ENCODE measurements around the gene CSNK1A1.

Gene CSNK1A1

GRCh38 chr5:149497357-149497756, 53.9 kb downstream of the CSNK1A1 start:
- TF ChIP-seq CTCF (IDR thresholded peaks at IDR 0.05; ENCODE audit: insufficient read depth, low read length, poor library complexity, severe bottlenecking): no peak
- Histone ChIP-seq H3K4me3 (replicated peaks; ENCODE audit: low read depth, low read length) (no peak overlapping the region), H3K36me3 (ENCODE audit: control insufficient read depth, insufficient read depth, low read length) (peaks cover 4% of the 10 kb centered on the region), H3K27me3 (replicated peaks; ENCODE audit: control insufficient read depth, insufficient read depth, low read length) (no peaks in the 10 kb centered on the region)
- no peak for DNase-seq (ENCODE audit: extremely low read depth, insufficient read length)

GRCh38 chr5:149496917-149497316, 54.3 kb downstream of the CSNK1A1 start:
- no peak for TF ChIP-seq CTCF (IDR thresholded peaks at IDR 0.05; ENCODE audit: insufficient read depth, low read length, poor library complexity, severe bottlenecking)
- DNase-seq (ENCODE audit: extremely low read depth, insufficient read length): no peak
- Histone ChIP-seq H3K27me3 (replicated peaks; ENCODE audit: control insufficient read depth, insufficient read depth, low read length) (no peaks in the 10 kb centered on the region), H3K4me3 (replicated peaks; ENCODE audit: low read depth, low read length) (no peak overlapping the region), H3K36me3 (ENCODE audit: control insufficient read depth, insufficient read depth, low read length) (peaks cover 4% of the 10 kb centered on the region)

- no peak overlapping the region for H3K4me3 ChIP-seq (replicated peaks; ENCODE audit: low read depth, low read length)
- no peak for TF ChIP-seq CTCF (IDR thresholded peaks at IDR 0.05; ENCODE audit: insufficient read depth, low read length, poor library complexity, severe bottlenecking)
- H3K27me3 ChIP-seq (replicated peaks; ENCODE audit: control insufficient read depth, insufficient read depth, low read length): no peaks in the 10 kb centered on the region
- peaks cover 4% of the 10 kb centered on the region for H3K36me3 ChIP-seq (ENCODE audit: control insufficient read depth, insufficient read depth, low read length)
- no peak for DNase-seq (ENCODE audit: extremely low read depth, insufficient read length)
Measured at GRCh38 chr5:149496166-149496565, 55.1 kb downstream of the CSNK1A1 start.

- no peak overlapping the region for H3K4me3 ChIP-seq (replicated peaks; ENCODE audit: low read depth, low read length)
- no peak for DNase-seq (ENCODE audit: extremely low read depth, insufficient read length)
- TF ChIP-seq CTCF (IDR thresholded peaks at IDR 0.05; ENCODE audit: insufficient read depth, low read length, poor library complexity, severe bottlenecking): no peak
- H3K36me3 ChIP-seq (ENCODE audit: control insufficient read depth, insufficient read depth, low read length): no peaks in the 10 kb centered on the region; the same call in none of the 2 replicates
- no peaks in the 10 kb centered on the region for H3K27me3 ChIP-seq (replicated peaks; ENCODE audit: control insufficient read depth, insufficient read depth, low read length)
Measured at GRCh38 chr5:149495673-149496072, 55.6 kb downstream of the CSNK1A1 start.

- H3K36me3 ChIP-seq (ENCODE audit: control insufficient read depth, insufficient read depth, low read length): no peaks in the 10 kb centered on the region; the same call in none of the 2 replicates
- no peak for TF ChIP-seq CTCF (IDR thresholded peaks at IDR 0.05; ENCODE audit: insufficient read depth, low read length, poor library complexity, severe bottlenecking)
- no peak overlapping the region for H3K4me3 ChIP-seq (replicated peaks; ENCODE audit: low read depth, low read length)
- no peak for DNase-seq (ENCODE audit: extremely low read depth, insufficient read length)
- no peaks in the 10 kb centered on the region for H3K27me3 ChIP-seq (replicated peaks; ENCODE audit: control insufficient read depth, insufficient read depth, low read length)
Measured at GRCh38 chr5:149493316-149493715, 57.9 kb downstream of the CSNK1A1 start.

- no peak for TF ChIP-seq CTCF (IDR thresholded peaks at IDR 0.05; ENCODE audit: insufficient read depth, low read length, poor library complexity, severe bottlenecking)
- no peak overlapping the region for H3K4me3 ChIP-seq (replicated peaks; ENCODE audit: low read depth, low read length)
- H3K36me3 ChIP-seq (ENCODE audit: control insufficient read depth, insufficient read depth, low read length): no peaks in the 10 kb centered on the region; the same call in none of the 2 replicates
- no peaks in the 10 kb centered on the region for H3K27me3 ChIP-seq (replicated peaks; ENCODE audit: control insufficient read depth, insufficient read depth, low read length)
- DNase-seq (ENCODE audit: extremely low read depth, insufficient read length): no peak
Measured at GRCh38 chr5:149492781-149493180, 58.5 kb downstream of the CSNK1A1 start.

Measured in GM06990 (cell line).